ENCODE results near the gene PXMP2. TPM values are rescaled to one million over a fixed set of nuclear protein-coding genes. Genes with fewer than 3 reads are reported as not detected.

The PXMP2 gene
- total and polyA plus RNA-seq, 3 experiments from 2014 or later, result 14.5 to 22.5 (median 21.2) TPM

DNA sequence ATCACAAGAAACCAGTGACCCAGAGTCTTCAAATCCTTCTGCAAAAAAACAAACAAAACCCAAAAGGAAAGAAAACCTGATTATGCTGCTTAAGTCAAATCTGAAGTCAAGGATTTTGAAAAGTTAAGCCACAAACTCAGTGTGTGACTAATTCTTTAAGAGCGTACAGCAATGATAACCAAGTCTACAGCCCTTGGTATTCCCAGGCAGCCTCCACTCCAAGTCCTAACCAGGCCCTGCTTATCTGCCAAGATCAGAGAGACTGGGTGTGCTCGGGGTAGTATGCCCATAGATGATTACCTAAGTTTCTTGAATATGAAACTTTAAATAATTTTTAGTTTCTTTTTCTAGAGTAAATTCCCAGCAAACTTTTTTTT lies 36.4 kb downstream of the PXMP2 start:
- H3K4me3 Mint-ChIP-seq, result no peak overlapping the region
- H3K36me3 Mint-ChIP-seq, result peaks cover 5 to 90% (median 19%) of the 10 kb centered on the region in 3 donors
- no peaks in the 10 kb centered on the region for H3K27me3 ChIP-seq (ENCODE audit: insufficient read depth, low read length, poor library complexity, severe bottlenecking)
- no peak overlapping the region for H3K27ac ChIP-seq (ENCODE audit: low read depth, low read length)
- no peaks in the 10 kb centered on the region for H3K9me3 ChIP-seq (ENCODE audit: low read length)
- POLR2A ChIA-PET, result no interaction called here
- no peak overlapping the region for H3K4me3 ChIP-seq (ENCODE audit: low read length)
- no peak for DNase-seq
- H3K36me3 ChIP-seq (ENCODE audit: insufficient read depth, low read length), result peaks cover 44% of the 10 kb centered on the region
- peak overlapping the region in 1 of 8 donors; percentile 15 for H3K27ac Mint-ChIP-seq
- no peaks in the 10 kb centered on the region for H3K27me3 Mint-ChIP-seq
- H3K4me1 ChIP-seq (ENCODE audit: insufficient read depth, low read length), result no peaks in the 10 kb centered on the region
- H3K9me3 Mint-ChIP-seq, result no peaks in the 10 kb centered on the region
- no peaks in the 10 kb centered on the region for H3K4me1 Mint-ChIP-seq
- CTCF ChIA-PET, result no interaction called here

DNA sequence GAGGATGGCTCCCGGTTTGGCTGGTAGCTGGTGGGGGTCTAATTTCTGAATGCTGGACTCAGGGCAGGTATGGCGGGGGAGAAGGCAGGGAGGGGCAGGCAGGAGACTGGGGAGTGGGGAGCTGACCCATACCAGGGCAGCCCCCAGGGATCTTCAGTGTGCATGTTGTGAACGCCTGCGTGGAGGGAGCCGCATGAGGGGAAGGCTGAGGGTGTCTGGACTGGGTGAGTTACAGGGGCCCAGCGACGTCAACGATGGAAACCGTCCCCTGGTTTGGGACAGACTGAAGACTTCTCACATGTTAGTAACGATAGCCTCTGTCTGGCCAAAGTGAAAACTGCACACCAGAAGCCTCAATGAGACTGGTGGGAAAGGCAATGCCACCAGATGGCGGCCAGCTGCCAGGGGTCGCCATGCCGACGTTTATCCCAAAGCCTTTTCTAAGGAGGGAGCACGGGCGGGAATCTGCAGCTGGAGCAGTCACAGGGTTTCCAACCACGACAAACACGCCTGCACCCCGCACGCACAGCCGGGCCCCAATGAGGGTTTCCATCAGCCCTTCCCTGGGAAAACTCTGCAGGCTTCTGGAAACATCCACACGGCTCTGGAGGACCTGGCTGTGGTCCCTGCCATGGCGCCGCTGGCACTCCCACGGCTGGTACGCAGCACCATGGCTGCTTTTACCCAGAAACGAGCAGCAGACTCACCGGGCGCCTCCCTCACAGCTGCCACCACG lies 37.3 kb downstream of the PXMP2 start:
- Histone ChIP-seq H3K27ac (ENCODE audit: low read depth, low read length) (no peak overlapping the region), H3K4me1 (ENCODE audit: insufficient read depth, low read length) (no peaks in the 10 kb centered on the region), H3K27me3 (ENCODE audit: insufficient read depth, low read length, poor library complexity, severe bottlenecking) (no peaks in the 10 kb centered on the region), H3K9me3 (ENCODE audit: low read length) (no peaks in the 10 kb centered on the region), H3K4me3 (ENCODE audit: low read length) (no peak overlapping the region), H3K36me3 (ENCODE audit: insufficient read depth, low read length) (peaks cover 36% of the 10 kb centered on the region)
- H3K36me3 Mint-ChIP-seq, result peaks cover 6 to 84% (median 17%) of the 10 kb centered on the region in 3 donors
- POLR2A ChIA-PET, result no interaction called here
- no peaks in the 10 kb centered on the region for H3K27me3 Mint-ChIP-seq
- H3K4me1 Mint-ChIP-seq, result no peaks in the 10 kb centered on the region
- no peak for DNase-seq
- CTCF ChIA-PET, result no interaction called here
- H3K4me3 Mint-ChIP-seq, result no peak overlapping the region
- peak overlapping the region in 1 of 8 donors; percentile 82 for H3K27ac Mint-ChIP-seq
- H3K9me3 Mint-ChIP-seq, result no peaks in the 10 kb centered on the region

DNA sequence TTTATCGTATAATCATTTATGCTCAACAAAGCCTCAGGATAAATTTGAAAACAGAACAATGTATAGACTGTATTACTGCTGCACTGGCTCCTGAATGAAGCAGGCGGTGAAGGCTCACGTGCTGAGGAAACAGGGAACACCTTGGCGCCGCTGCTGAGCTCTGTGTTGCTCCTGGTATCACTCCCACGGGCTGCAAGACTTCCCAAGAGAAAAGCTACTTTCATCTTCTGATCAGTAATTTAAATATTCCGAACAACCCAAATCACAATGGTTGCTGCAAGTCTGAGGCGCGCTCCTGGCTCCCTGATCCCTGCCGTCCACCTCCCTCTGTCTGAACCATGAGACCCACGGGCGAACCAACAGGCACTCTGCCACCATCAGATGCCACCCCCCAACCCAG lies 39.0 kb downstream of the PXMP2 start:
- no peaks in the 10 kb centered on the region for H3K9me3 ChIP-seq (ENCODE audit: low read length)
- no peaks in the 10 kb centered on the region for H3K4me1 ChIP-seq (ENCODE audit: insufficient read depth, low read length)
- H3K36me3 ChIP-seq (ENCODE audit: insufficient read depth, low read length), result peaks cover 29% of the 10 kb centered on the region
- ChIA-PET POLR2A (no interaction called here), CTCF (no interaction called here)
- no peaks in the 10 kb centered on the region for H3K9me3 Mint-ChIP-seq
- no peaks in the 10 kb centered on the region for H3K4me1 Mint-ChIP-seq
- H3K27ac ChIP-seq (ENCODE audit: low read depth, low read length), result no peak overlapping the region
- H3K36me3 Mint-ChIP-seq, result peaks cover 18 to 84% (median 18%) of the 10 kb centered on the region in 3 donors
- H3K27me3 Mint-ChIP-seq, result no peaks in the 10 kb centered on the region
- H3K4me3 Mint-ChIP-seq, result no peak overlapping the region
- no peak for DNase-seq
- H3K27me3 ChIP-seq (ENCODE audit: insufficient read depth, low read length, poor library complexity, severe bottlenecking), result no peaks in the 10 kb centered on the region
- no peak overlapping the region for H3K4me3 ChIP-seq (ENCODE audit: low read length)
- H3K27ac Mint-ChIP-seq, result no peak overlapping the region

DNA sequence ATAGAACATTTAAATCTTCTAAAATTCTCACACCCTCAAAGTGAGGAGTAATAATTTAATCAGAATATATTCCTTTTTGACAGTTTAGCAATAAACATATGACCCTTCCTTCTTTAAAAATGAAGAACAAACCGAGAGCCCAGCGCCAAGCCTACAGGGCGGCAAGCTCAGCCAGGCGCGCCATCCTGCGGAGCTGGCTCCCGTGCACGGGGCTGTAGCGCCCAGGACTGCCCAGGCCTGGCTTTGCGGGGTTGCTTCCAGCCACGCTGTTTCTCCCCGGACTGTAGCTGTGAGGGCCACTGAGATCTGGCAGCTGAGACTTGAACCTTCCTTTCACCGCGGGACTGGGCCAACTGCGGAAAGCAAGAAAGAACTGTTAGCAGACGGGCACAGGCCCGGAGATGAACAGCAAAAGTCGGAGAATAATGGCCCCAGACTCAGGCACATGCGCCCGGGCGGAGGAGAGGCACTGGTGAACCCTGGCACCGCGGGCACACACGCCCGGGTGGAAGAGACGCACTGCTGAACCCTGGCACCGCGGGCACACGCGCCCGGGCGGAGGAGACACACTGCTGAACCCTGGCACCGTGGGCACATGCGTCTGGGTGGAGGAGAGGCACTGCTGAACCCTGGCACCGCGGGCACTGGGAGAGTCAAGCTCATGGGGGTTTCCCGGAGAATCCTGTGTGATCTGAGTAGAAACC lies 39.9 kb downstream of the PXMP2 start:
- CTCF ChIA-PET, result interaction anchor here (0.7 kb wide), 1 partner anchor 32 kb away, joined by 3 read pairs; no protein-coding TSS in a partner anchor
- no peak overlapping the region for H3K4me3 ChIP-seq (ENCODE audit: low read length)
- H3K4me3 Mint-ChIP-seq, result no peak overlapping the region
- H3K9me3 Mint-ChIP-seq, result no peaks in the 10 kb centered on the region
- no peak for DNase-seq
- no peaks in the 10 kb centered on the region for H3K9me3 ChIP-seq (ENCODE audit: low read length)
- peaks cover 37% of the 10 kb centered on the region for H3K36me3 ChIP-seq (ENCODE audit: insufficient read depth, low read length)
- H3K27me3 ChIP-seq (ENCODE audit: insufficient read depth, low read length, poor library complexity, severe bottlenecking), result no peaks in the 10 kb centered on the region
- H3K4me1 Mint-ChIP-seq, result no peaks in the 10 kb centered on the region
- H3K27ac ChIP-seq (ENCODE audit: low read depth, low read length), result no peak overlapping the region
- H3K36me3 Mint-ChIP-seq, result peaks cover 24 to 86% (median 24%) of the 10 kb centered on the region in 3 donors
- no peak overlapping the region for H3K27ac Mint-ChIP-seq
- no peaks in the 10 kb centered on the region for H3K27me3 Mint-ChIP-seq
- no peaks in the 10 kb centered on the region for H3K4me1 ChIP-seq (ENCODE audit: insufficient read depth, low read length)
- POLR2A ChIA-PET, result no interaction called here

DNA sequence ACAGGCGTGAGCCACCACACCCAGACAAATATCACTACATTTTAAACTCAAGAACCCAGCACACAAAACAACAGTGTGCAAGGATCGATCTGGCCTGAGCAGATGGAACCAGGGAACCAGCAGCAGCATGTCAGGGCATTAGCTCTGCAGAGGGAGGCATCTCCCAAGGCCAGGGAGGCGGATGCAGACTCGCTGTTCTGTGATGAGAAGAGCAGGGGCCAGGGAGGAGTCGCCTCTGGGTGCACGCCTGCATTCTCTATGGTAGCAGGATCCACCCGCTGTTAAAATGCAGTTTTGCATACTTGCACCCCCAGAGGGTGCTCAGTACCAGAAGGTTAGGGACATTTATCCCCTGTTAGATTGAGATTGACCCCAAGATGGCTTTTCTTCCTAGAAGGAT lies 41.1 kb downstream of the PXMP2 start:
- Mint-ChIP-seq H3K4me3 (no peak overlapping the region), H3K9me3 (no peaks in the 10 kb centered on the region), H3K4me1 (no peaks in the 10 kb centered on the region), H3K27me3 (no peaks in the 10 kb centered on the region), H3K27ac (peak overlapping the region in 4 of 8 donors; percentile 27 to 75 (median 58)), H3K36me3 (peaks cover 35 to 88% (median 36%) of the 10 kb centered on the region in 3 donors)
- no peaks in the 10 kb centered on the region for H3K4me1 ChIP-seq (ENCODE audit: insufficient read depth, low read length)
- no peak overlapping the region for H3K4me3 ChIP-seq (ENCODE audit: low read length)
- ChIA-PET CTCF (no interaction called here), POLR2A (no interaction called here)
- no peak overlapping the region for H3K27ac ChIP-seq (ENCODE audit: low read depth, low read length)
- no peaks in the 10 kb centered on the region for H3K9me3 ChIP-seq (ENCODE audit: low read length)
- no peak for DNase-seq
- peaks cover 48% of the 10 kb centered on the region for H3K36me3 ChIP-seq (ENCODE audit: insufficient read depth, low read length)
- H3K27me3 ChIP-seq (ENCODE audit: insufficient read depth, low read length, poor library complexity, severe bottlenecking), result no peaks in the 10 kb centered on the region

DNA sequence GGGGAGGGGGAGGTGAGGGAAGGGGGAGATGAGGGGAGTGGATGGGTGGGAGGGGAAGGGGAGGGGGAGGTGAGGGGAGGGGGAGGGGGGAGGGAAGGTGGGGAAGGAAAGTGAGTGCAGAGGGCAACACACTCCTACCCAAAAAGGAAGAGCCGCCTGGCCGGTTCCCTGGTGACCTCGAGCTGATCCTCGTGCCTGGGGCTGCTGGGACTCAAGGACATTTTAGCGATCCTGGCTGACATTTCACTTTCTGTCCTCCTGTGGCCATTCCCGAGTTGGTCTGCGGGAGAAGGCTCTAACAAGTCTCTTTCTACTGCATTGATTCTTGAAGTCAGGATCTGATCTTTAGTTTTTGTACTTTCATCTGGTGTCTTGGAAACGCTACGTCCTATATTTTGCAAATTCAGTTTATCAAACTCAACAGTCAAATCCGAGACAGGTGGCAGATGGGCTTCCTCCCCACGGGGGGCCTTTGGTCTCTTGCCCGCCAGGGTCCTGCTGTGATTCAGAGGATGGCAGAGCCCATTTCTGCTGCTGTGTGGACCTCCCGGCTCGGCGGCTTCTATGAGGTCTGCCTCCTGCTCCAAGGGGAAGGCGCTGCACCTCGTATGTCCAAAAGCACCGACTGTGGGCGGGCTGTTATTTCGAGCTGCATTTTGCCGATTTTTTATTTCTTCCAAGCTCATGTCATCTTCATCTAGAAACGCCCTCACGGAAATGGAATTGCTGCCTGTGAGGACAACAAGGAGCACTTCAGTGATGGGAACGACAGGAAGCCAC lies 42.3 kb downstream of the PXMP2 start:
- no peaks in the 10 kb centered on the region for H3K4me1 ChIP-seq (ENCODE audit: insufficient read depth, low read length)
- ChIA-PET POLR2A (no interaction called here), CTCF (no interaction called here)
- no peak overlapping the region for H3K4me3 ChIP-seq (ENCODE audit: low read length)
- Mint-ChIP-seq H3K4me1 (no peaks in the 10 kb centered on the region), H3K27ac (peak overlapping the region in 2 of 8 donors; percentile 38 to 57), H3K36me3 (peaks cover 39 to 89% (median 40%) of the 10 kb centered on the region in 3 donors), H3K4me3 (no peak overlapping the region), H3K9me3 (no peaks in the 10 kb centered on the region), H3K27me3 (no peaks in the 10 kb centered on the region)
- H3K9me3 ChIP-seq (ENCODE audit: low read length), result no peaks in the 10 kb centered on the region
- H3K27me3 ChIP-seq (ENCODE audit: insufficient read depth, low read length, poor library complexity, severe bottlenecking), result no peaks in the 10 kb centered on the region
- no peak for DNase-seq
- no peak overlapping the region for H3K27ac ChIP-seq (ENCODE audit: low read depth, low read length)
- H3K36me3 ChIP-seq (ENCODE audit: insufficient read depth, low read length), result peaks cover 48% of the 10 kb centered on the region

DNA sequence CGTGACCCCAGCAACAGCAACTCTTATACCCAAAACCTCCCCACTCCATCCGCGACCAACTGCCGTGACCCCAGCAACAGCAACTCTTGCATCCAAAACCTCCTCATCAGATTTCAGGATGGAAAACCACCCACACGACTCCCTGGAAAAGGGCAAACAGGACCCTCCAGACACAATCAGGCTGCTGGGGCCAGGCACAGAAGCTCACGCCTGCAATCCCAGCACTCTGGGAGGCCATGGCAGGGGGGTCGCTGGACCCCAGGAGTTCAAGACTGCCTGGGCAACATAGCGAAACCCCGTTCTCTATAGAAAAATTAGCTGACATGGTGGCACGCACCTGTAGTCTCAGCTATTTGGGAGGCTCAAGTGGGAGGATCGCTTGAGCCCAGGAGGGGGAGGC lies 43.0 kb downstream of the PXMP2 start:
- no peaks in the 10 kb centered on the region for H3K27me3 ChIP-seq (ENCODE audit: insufficient read depth, low read length, poor library complexity, severe bottlenecking)
- peaks cover 52% of the 10 kb centered on the region for H3K36me3 ChIP-seq (ENCODE audit: insufficient read depth, low read length)
- no peaks in the 10 kb centered on the region for H3K9me3 Mint-ChIP-seq
- no peaks in the 10 kb centered on the region for H3K4me1 Mint-ChIP-seq
- no peaks in the 10 kb centered on the region for H3K9me3 ChIP-seq (ENCODE audit: low read length)
- ChIA-PET POLR2A (no interaction called here), CTCF (no interaction called here)
- peaks cover 39 to 91% (median 40%) of the 10 kb centered on the region in 3 donors for H3K36me3 Mint-ChIP-seq
- H3K4me1 ChIP-seq (ENCODE audit: insufficient read depth, low read length), result no peaks in the 10 kb centered on the region
- no peak for DNase-seq
- H3K4me3 Mint-ChIP-seq, result no peak overlapping the region
- H3K4me3 ChIP-seq (ENCODE audit: low read length), result no peak overlapping the region
- H3K27me3 Mint-ChIP-seq, result no peaks in the 10 kb centered on the region
- peak overlapping the region in 2 of 8 donors; percentile 57 to 84 for H3K27ac Mint-ChIP-seq
- H3K27ac ChIP-seq (ENCODE audit: low read depth, low read length), result no peak overlapping the region

DNA sequence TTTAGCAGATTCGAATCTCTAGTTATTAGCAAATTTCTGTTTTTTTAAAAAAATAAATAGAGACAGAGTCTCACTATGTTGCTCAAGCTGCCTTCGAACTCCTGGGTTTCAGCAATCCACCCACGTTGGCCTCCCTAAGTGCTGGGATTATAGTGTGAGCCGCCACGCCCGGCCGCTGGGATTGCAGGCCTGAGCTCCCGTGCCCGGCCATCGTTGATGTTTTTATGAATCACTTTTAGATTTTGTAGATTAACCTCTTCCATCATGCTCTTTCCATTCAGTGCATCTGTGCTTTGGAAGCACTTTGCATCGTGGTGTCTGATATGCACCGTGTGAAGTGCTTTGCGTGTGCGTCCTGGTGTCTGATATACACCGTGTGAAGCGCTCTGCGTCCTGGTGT lies 44.2 kb downstream of the PXMP2 start:
- Mint-ChIP-seq H3K27ac (peak overlapping the region in 3 of 8 donors; percentile 1 to 83 (median 83)), H3K36me3 (peaks cover 35 to 89% (median 35%) of the 10 kb centered on the region in 3 donors), H3K4me1 (no peaks in the 10 kb centered on the region), H3K4me3 (no peak overlapping the region), H3K27me3 (no peaks in the 10 kb centered on the region), H3K9me3 (no peaks in the 10 kb centered on the region)
- Histone ChIP-seq H3K27me3 (ENCODE audit: insufficient read depth, low read length, poor library complexity, severe bottlenecking) (no peaks in the 10 kb centered on the region), H3K9me3 (ENCODE audit: low read length) (no peaks in the 10 kb centered on the region), H3K4me1 (ENCODE audit: insufficient read depth, low read length) (no peaks in the 10 kb centered on the region), H3K36me3 (ENCODE audit: insufficient read depth, low read length) (peaks cover 48% of the 10 kb centered on the region), H3K4me3 (ENCODE audit: low read length) (no peak overlapping the region), H3K27ac (ENCODE audit: low read depth, low read length) (no peak overlapping the region)
- POLR2A ChIA-PET, result no interaction called here
- no peak for DNase-seq
- CTCF ChIA-PET, result interaction anchor here (1.4 kb wide), 1 partner anchor 24 kb away, joined by 3 read pairs; no protein-coding TSS in a partner anchor
